HG03571 (cell line): Measurements from ENCODE around the gene CCL5.

ENCODE experiments used
- ATAC-seq: cut with Tn5 transposase; IDR thresholded peaks from one replicate; pipeline ENCODE4 v1.9.1; 2021; ENCODE audit not compliant: unreplicated experiment

Gene CCL5

DNA sequence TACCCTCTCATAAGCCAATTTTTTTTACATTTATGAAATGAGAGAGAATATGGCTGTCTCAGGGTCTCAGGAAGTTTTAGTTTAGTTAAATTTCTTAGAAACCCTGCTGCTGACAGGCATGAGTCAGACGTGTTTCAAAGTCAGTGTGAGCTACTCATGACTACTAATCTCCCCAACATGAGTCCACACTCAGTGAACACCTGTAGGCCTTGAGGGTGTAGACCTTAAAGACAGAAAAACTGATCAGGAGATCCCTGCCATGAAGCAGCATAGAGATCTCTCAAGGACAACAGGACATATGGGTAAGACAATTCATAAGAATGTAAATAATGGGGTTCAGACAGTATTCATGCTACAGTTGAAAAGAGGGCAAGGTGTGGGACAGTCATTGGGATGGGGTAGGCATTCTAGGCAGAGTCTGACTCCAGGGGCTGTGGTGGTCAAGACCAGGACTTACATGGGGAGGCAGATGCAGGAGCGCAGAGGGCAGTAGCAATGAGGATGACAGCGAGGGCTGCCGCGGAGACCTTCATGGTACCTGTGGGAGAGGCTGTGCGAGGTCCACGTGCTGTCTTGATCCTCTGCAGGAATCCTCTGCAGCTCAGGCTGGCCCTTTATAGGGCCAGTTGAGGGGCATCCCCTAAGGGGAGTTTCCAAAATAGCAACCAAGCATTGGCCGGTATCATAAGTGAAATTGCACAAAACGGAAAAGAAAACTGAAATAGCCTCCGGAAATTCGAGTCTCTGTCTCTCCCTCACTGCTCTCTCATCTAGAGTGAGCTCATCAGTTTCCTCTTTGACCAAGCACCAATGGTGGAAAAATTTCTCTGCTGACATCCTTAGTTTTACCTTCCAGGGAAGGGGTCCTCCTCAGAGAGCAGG lies at the start of gene CCL5:
Gene CCL5, minus strand, starts transcription at position 588 of the 882 bp plus-strand sequence.
- ATAC-seq = peak; percentile 81

DNA sequence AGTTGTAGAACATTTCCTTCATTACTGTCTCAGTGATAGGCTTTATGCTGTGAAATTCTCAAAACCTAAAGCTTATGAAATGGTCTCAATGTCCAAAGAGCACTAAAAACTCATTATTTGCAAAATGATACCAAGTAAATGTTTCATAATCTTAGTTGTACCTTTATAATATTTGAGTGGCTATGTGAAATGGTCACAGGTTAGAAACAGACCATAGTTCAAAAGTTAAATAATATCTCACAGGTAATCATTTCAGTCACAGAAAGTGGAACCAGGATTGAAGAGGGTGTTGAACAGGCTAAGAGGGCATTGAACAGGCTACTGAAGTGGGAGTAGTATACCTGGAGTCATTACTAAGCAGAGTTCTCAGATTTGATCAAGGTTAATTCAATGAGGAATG lies 47.6 kb upstream of the CCL5 start:
- no peak for ATAC-seq

DNA sequence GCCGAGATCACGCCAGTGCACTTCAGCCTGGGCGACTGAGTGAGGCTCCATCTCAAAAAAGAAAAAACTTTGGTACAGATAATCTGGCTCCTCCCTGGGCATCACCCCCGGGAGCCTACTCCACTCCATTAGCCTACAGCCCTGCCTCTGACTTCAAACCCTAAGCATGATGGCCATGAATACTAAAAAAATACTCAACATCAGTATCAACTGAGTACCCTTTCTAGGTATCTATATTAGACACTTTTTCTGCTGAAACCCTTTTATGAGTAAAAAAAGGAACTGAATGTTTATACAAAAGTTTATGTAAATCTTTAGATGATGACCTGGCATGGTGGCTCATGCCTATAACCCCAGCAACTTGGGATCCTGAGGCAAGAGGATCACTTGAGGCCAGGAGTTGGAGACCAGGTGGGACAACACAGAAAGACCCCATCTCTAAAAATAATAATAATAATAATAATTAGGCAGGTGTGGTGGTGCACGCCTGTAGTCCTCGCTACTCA lies 43.5 kb upstream of the CCL5 start:
- ATAC-seq = no peak

DNA sequence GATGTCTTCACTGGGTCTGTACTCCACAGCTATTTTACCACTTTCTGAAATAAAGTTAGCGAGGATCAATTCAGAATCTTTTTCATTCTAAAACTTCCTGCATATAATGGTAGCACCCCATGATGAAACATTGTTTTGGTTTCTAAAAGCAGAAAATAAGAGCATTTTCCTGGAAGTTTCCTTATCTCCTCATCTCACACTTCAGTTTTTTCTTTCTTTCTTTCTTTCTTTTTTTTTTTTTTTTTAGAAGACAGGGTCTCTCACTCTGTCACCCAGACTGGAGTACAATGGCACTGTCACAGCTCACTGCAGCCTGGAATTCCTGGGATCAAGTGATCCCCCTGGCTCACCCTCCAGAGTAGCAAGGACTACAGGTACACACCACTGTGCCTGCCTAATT lies 40.1 kb upstream of the CCL5 start:
- ATAC-seq = no peak

DNA sequence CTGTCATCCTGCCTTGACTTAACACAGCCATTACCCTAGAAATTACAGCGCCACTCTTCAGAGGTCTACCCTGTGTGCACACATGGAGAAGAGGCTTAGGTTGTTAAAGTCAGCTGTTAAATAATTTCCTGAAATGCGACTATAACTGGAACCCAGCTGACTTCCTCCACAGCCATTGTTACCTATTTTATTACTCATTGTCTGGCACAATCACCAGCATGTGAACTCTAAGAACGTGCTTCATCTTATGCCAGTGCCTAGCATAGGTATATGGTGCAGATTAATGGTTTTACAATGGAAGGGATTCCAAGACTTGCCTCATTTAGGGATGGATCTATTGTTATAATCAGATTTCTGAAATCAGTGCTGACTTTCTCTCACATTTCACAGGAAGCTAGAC lies 38.5 kb upstream of the CCL5 start:
- no peak for ATAC-seq

DNA sequence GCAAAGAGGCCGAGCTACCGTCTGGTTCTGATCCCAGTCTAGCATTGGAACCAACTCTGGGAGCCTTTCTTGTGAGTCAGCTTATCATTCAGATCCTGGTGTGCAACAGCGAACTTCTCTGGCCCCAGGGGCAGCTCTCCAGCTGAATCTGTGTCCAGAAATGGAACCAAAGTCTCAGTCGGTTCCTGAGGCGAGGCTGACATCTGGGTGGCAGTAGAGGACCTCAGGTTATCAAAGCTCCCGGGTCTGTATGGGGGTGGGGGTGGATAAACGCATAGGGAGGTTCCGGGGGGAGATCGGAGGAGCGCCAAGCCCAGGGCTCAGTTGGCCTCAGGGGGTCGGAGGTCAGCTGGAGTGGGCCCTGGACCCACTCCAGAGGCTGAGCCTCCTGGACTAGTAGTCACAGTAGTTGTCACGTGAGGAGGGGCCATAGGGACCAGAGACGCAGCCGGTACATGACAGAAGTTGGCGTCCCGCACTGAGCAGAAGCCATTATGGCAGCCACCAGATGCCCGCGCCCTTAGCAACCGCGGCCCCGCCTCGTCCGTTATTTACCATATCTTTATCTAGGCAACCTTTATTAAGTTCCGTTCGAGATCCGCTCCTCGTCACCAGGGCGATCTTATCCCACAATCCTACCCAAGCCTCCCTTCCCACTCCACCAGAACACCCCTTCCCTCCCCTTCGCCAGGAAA lies 37.5 kb upstream of the CCL5 start:
- no peak for ATAC-seq

DNA sequence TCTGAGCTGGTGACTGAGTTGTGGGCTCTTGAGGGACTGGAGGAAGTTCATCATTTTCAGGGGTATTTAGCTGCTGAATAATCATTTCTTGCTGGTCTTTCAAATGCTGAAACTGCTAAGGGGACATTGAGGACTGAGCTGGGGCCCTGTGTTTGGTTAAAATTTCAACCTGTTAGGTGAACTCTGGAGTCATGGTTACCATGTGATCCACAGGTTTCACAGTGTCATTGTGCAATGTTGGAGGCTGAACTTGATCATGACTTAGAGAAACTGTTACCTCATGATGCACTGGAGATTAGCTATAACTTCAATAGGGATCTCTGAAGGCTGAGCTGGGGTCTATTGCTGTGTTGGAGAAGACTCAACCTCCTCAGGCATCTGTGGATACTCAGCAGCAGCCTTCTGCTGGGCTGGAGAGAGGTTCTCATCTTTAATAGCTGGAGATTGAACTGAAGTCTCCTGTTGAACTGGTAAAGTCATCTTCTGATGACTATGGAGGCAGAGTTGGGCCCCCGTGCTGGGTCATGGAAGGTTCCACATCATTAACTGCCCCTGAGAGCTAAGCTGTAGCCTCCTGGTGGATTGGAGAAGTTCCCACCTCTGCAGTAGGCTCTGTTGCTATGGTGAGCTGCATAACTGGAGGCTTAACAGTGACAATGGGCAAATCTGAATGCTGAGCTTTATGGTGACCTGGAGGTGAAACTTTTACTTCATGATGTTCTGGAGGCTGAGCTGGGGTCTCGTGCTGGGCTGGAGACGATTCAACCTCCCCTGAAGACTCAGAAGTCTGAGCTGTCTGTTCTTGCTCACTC lies 35.2 kb upstream of the CCL5 start:
- ATAC-seq = no peak

DNA sequence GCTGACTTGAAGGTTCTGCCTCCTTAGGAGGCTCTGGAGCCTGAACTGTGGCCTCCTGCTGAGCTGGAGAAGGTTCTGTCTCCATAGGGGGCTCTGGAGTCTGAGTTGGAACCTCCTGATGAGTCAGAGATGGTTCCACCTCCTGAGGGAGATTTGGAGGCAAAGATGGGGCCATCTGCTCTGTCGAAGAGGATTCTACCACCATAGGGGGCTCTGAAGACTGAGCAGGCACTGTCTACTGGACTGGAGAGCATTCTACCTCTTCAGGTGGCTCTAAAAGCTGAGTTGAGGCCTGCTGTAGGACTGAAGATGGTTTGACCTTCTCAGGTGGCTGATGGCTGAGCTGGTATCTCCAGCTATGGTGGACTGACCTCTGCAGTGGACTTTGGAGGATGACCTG lies 34.2 kb upstream of the CCL5 start:
- no peak for ATAC-seq

DNA sequence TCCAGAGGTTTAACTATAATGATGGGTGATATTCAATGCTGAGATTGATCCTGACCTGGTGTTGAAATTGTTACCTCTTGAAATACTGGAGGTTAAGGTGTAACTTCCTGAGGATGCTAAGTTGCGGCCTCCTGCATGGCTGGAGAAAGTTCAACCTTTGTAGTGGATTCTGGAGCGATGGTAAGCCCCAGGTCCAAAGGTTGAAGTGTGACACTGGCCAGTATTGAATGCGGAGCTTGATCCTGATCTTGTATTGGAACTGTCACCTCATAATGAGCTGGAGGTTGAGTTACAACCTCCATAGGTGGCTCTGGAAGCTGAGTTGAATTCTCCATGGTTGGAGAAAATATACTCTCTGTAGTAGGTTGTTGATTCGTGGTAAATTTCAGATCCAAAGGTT lies 33.4 kb upstream of the CCL5 start:
- no peak for ATAC-seq

DNA sequence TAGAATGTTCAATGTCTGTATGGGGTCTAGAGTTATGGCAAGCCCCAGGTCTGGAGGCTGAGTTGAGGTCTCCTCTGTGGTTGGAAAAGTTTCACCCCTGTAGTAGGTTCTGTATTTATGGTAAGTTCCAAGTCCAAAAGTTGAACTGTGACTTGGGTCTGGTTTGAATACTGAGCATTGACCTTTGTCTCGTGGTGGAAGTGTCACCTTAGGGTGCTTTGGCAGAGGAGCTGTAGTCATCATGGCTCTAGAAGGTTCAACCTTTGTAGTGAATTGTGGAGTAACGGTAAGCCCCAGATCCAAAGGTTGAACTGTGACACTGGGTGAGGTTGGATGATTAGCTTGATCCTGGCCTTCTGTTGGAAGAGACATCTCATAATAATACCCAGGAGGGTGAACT lies 32.8 kb upstream of the CCL5 start:
- no peak for ATAC-seq

DNA sequence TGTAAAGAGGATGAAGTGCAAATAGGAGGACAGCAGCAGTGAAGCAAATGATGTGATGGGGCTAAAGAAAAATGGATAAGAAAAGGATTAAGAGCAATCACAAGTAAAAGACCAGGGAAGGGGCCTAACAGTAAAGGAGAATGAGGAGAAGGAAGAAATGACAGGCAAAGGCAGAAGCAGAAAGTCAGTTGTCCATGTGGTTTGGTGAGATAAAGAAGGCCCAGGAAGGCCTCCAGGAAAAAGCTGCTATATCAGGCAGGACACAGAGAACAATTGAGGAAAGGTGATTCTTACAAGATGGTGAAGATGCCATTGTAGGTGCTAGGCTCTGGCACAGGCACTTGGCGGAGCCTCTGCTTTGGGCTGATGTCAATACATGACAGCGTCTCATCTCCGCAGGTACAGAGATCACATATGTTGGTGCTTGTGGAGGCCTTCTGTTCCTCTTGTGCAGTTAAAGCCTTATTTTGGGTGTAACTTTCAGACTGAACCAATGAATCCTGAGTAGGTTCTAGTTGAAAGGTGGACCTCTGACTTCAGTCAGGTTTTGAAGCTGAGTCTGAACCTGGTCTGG lies 32.3 kb upstream of the CCL5 start:
- ATAC-seq = no peak

DNA sequence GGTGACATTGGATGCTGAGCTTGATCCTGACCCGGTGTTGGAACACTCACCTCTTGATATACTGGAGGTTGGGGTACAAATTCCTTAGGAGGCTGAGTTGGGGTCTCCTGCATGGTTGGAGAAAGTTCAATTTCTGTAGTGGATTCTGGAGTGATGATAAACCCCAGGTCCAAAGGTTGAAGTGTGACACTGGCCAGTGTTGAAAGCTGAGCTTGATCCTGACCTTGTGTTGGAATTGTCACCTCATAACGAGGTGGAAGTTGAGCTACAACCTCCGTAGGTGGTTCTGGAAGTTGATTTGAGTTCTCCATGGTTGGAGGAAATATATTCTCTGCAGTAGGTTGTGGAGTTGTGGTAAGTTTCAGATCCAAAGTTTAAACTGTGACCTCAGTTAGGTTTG lies 29.2 kb upstream of the CCL5 start:
- ATAC-seq = no peak

DNA sequence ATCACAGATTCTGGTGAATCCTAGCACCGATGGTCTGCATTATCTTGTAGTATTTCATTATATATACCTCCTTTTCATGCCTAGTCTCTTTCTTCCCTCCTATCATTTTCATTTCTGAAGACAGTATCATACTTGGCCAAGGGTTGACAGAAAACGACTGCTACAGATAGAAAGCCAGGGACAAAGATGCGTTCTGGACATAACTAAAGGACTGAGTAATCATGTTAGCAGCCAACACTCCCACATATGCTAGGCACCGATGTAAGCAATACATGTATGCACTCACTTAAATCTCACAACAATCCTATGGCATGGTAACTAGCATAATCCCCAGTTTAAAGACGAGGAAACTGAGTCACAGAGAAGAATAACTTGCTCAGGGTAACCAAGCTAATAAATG lies 27.5 kb upstream of the CCL5 start:
- ATAC-seq = no peak

DNA sequence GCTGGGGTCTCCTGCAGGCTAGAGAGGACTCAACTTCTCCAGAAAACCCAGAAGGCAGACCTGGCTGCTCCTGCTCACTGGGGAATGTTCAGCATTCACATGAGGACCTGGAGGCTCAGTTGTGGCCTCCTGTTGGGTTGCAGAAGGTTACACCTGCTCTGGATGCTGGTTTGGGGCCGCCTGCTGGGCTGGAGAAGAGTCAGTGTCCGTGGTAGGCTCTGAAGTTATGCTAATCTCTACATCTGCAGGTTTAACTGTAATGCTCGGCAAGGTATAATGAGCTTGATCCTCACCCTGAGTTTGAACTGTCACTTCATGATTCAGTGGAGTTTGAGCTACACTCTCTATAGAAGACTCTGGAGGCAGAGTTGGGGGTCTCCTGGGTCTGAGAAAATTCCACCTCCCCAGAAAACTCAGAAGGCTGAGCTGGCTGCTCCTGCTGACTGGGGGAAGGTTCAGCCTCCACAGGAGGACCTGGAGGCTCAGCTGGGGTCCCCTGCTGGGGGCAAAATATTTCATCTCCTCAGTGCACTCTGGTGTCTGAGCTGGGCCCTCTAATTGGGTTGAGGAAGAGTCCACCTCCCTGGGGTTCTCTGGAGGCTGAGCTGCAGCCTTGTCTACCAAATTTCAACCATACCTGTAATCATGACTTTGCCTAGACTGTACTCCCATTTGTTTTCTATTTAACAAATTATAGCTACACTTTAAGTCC lies 26.9 kb upstream of the CCL5 start:
- ATAC-seq = no peak

DNA sequence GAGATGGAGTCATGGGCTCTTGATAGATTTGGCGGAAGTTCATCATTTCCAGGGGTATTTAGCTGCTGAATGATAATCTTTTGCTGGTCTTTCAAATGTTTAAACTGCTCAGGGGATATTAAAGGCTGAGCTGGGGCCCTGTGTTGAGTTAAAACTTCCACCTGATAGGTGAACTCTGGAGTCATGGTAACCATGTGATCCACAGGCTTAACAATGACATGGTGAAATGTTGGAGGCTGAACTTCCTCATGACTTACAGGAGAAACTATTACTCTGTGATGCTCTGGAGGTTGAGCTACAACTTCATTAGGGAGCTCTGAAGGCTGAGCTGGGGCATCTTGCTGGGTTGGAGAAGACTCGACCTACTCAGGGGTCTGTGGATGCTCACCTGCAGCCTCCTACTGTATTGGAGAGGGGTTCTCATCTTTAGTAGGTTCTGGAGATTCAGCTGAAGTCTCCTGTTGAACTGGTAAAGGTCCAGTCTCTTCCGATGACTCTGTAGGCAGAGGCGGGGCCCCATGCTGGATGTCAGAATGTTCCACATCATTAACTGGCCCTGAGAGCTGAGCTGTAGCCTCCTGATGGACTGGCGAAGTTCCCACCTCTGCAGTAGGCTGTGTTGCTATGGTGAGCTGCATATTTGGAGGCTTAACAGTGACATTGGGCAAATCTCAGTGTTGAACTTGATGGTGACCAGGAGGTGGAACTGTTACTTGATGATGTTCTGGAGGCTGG lies 26.2 kb upstream of the CCL5 start:
- ATAC-seq = no peak

DNA sequence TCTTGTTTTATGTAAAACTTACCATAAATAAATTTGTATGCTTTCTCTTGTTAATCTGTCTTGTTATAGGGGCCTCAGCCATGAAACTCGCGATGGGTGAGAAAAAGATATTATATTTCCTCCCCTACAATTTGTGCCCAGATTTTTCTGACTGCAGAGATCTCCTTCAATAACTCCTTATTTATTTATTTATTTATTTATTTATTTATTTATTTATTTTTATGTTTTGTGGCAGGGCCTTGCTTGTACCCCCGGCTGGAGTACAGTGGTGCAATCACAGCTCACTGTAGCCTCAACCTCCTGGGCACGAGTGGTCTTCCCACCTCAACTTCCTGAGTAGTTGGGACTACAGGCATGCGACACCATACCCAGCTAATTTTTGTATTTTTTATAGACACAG lies 23.3 kb upstream of the CCL5 start:
- no peak for ATAC-seq

DNA sequence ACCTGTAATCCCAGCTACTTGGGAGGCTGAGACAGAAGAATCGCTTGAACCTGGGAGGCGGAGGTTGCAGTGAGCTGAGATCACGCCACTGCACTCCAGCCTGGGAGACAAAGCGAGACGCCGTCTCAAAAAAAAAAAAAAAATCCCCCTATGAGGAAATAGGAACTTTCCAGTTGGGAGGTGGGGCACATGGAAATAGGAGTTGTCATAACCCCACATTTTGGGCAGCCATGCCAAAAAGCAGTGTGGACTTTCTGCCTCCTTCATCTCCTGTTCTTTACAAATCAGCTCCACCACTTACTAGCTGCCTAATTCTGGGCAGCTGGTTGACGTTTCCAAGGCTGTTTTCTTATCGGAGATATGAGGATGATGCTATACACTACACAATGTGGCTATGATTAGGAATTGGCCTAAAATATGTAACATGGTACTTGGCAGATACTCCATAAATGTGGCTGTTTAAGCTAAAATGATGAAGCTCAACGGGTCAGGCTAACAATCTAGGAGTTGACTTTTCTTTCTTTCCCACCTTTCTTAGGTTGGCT lies 21.5 kb upstream of the CCL5 start:
- no peak for ATAC-seq

DNA sequence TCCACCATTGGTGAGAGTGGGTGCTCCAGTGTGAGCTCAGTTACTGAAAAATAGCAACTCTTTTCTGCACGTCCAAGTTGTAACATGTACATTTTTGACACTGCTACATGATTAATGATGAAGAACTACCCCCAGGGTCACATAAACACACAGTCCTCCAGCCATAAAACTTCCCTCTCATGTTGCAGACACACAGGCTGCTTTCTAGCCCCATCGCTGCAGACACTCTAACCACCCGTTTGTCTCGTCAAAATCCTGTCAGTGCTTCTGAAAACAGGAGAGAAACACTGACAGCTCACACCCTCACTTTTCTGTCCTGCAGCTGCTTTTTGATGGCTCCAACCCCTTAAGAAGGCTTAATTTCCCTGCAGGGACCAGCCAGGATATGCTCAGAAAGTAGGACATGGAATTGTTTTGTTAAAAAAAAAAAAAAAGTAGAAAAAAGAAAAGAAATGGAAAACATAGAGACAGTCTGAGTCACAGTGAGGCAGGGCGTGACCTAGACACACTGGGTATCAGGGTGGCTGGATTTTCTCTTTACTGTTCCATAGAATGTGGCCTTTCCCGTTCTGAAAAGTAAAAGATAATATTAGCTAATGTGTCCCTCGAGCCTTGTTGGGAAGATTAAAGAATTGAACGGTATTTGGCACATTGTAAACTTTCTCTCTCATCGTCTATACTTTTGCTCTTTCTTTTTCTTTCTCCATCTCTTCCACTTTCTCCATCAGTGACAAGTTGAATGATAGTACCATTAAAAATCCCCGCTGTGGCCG lies 20.7 kb upstream of the CCL5 start:
- no peak for ATAC-seq

DNA sequence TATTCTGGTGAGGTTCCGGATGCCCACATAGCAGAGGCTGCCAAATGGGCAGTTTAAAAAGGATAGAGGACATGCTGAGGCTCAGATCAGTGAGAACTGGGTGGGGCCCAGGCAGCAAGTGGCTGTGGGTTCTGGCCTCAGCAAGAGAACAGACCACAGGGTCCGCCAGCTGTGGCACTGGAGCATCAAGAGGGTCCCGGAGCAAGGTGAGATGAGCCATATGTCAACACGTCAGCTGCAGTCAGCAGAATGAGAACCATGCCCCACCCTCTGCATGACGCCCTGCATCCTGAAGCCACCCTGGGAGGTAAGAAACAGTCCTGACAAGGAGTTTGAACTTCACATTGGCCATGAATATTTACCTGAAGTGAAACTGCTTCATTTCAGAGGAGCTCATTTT lies 20.1 kb upstream of the CCL5 start:
- no peak for ATAC-seq
